Germinal center (tissue), 1 donor: ENCODE results near the gene STIM1.
A peak's percentile ranks its signal among the peaks of the same experiment; 100 is the strongest.
"Not testable (repeated sequence)": the region's sequence is repeated elsewhere in the genome, so short reads cannot be mapped to it uniquely, and the experiment has no call there.

Source experiments
- DNase-seq: peaks from one replicate; pipeline ENCODE4 v3.0.0; 2012; ENCODE audit warnings: mixed read lengths, low spot score

The STIM1 gene

DNA sequence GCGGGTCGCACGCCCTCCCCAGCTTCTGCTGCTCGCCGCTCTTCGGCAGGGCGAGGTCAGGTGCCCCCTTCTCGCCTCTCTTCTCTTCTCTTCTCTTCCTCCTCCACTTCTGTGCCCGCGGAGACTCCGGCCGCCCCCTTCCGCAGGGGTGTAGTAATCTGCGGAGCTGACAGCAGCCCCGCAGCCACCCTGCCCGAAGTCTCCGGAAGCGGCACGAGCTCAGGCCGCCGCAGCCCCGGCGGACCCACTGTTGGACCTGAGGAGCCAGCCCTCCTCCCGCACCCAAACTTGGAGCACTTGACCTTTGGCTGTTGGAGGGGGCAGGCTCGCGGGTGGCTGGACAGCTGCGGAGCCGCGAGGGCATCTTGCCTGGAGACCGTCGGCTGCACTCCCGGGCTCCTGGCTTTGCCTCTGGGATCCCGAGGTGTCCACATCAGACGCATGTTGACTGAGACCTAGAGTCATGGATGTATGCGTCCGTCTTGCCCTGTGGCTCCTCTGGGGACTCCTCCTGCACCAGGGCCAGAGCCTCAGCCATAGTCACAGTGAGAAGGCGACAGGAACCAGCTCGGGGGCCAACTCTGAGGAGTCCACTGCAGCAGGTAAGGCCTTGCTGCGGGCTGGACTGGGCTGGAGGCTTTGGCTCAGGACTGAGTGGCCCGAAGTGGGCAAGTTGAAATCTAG, 486 bp downstream of the STIM1 start:
- DNase-seq: peak; percentile 44

- no peak for DNase-seq
Measured at GRCh38 chr11:3856856-3857553, 1.5 kb downstream of the STIM1 start.

- DNase-seq: no peak
Measured at GRCh38 chr11:3857628-3858027, 2.2 kb downstream of the STIM1 start.

DNA sequence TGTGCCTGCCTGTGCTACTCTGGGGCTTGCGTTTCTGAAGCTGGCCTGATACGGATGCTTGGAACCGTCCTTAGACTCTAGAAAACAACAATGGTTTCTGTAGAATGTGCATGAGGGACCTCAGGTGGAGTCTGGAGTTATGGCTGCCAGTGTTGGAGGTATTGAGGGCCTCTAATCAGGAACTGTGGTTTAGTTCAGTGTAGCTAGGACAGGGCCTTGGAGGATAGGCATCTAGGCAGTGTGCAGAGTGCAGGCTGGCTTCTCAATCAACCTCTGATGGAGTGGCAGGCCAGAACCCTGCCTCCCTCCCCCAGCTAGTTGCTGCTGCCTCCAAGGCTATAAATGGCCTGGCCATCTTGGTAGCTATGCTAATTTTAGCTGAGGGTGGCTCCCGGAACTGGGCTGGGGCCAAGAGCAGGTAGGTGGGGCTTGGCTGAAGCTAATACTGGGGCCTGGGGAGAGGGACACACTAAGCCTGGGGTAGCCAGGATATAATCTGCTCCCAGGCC, 4.0 kb downstream of the STIM1 start:
- no peak for DNase-seq

- DNase-seq: no peak
Measured at GRCh38 chr11:3860375-3860774, 4.9 kb downstream of the STIM1 start.

- not testable (repeated sequence) for DNase-seq
Measured at GRCh38 chr11:3860898-3861393, 5.5 kb downstream of the STIM1 start.

DNA sequence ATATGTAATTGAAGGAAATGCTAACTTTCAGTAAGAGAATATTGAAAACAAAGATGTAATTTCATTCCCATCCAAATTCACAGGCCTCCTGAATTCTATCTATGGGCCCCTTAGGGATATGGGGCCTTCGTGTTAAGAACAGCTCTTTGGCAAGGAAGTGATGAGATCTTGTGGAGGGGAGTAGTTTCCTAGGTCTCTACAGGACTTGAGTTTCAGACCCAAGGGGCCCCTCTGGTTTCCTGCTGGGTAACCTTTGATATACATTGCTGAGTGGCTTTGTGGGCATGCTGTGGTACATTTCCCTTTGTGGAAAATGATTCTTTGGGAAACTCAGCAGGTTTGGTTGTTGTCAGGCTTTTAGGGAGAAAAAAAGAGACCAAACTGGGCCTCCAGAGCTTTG, 6.2 kb downstream of the STIM1 start:
- DNase-seq: no peak

- DNase-seq: no peak
Measured at GRCh38 chr11:3865388-3866193, 10.1 kb downstream of the STIM1 start.

DNA sequence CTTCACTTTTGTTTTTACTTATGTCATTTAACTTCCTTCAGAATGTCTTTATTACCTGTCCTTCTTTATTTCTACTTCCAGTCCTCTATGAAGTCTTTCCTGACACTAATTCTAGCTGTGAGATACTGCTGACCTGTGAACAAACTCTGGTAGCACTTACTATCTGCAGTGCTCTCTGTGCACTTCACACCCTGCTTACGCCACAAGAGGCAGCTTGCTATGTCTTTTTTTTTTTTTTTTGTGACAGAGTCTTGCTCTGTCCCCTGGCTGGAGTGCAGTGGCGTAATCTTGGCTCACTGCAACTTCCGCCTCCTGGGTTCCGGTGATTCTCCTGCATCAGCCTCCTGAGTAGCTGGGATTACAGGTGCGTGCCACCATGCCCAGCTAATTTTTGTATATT, 10.7 kb downstream of the STIM1 start:
- DNase-seq: no peak

DNA sequence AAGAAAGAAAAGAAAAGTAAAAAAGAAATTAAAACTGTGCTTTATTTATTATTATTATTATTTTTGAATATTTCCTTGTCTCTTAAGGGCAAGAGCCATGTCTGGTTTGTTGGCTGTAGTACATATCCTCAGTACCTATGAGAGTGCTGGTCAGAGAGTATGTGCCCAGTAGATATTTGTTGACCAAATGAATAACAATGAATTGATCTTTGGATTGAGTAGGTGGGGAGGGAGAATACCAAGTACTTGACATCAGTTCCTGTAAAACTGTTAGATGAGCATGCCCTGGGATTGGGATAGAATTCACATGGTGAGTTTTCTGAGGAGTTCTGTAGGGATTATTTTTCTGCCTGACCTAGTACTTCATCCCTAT, 11.4 kb downstream of the STIM1 start:
- DNase-seq: no peak

- no peak for DNase-seq
Measured at GRCh38 chr11:3867209-3868091, 12.0 kb downstream of the STIM1 start.

GRCh38 chr11:3873712-3874349, 18.4 kb downstream of the STIM1 start:
- no peak for DNase-seq

GRCh38 chr11:3876613-3877012, 21.1 kb downstream of the STIM1 start:
- no peak for DNase-seq

DNA sequence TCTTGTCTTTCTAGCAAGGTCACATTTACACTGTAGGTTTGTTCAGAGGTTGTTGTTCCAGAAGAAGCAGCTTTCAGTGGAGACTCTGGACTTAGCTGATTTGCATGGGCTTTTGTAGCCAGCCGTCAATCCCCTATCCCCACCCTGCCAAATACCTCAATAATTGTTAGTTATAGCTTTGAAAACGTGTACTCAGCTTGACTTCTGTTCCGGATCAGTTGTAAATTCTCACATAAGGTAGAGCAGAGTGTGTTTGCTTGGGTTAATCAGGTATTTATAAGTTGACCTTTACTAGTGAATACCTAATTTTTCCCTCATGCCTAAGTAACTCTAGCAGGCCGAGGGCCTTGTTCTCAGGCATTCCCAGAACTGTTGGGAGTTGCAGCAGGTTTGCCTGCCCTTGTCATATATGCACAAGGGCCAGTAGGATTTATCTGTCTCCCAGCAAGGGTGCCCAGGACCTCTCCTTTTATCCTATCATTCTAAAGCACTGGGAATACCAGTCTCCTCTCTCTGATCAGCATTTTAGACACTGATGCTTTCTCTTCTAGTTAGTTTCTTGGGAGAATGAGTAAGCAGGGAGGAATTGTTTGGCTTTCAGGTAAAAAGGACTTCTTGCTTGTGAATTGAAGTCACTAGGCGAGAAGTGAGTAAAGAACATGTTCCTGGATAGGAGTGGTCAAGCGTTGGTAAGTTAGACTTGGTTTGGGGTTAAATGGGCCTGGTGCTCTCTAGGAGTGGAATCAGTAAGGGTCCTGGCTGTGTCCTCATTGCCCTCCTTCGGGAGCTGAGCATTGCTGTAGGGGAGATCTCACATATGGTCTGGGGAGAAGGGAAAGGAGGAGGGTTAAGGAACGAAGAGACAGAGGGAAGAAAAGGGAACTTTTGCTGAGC, 22.1 kb downstream of the STIM1 start:
- DNase-seq: no peak

- DNase-seq: no peak
Measured at GRCh38 chr11:3878258-3878584, 22.8 kb downstream of the STIM1 start.

- no peak for DNase-seq
Measured at GRCh38 chr11:3879216-3879966, 23.9 kb downstream of the STIM1 start.

DNA sequence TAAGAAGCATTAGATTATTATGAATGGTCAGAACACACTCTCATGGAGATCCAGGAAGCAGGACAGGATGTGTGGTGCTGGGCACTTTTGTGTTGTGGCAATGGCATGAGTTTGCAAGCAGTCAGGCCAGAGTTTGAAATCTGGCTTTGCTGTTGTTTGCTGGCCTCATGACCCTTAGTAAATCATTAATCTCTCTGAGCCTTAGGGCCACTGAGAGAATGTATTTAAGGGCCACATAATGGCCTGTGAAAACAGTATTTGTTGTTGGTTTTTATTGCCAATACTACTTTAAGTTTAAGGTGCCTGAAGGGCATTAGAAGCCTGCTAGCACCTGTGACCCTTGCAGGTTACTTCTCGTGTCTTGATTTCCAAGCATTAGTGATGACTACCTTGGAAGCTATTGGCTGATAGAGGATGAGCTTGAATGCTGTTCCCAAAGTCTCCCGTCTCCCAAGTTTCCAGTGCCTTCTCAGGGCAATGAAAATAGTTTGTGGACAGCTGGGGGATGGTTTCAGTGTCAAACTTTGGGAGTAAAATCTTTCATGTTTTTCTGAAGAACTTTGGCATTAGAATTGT, 24.6 kb downstream of the STIM1 start:
- no peak for DNase-seq

- peak; percentile 42 for DNase-seq
Measured at GRCh38 chr11:3880724-3881123, 25.3 kb downstream of the STIM1 start.

GRCh38 chr11:3882655-3883054, 27.2 kb downstream of the STIM1 start:
- no peak for DNase-seq
